Measurements from ENCODE around the gene GRID1. TPM values are rescaled to one million over a fixed set of nuclear protein-coding genes. Genes with fewer than 3 reads are reported as not detected.

Gene GRID1
- total RNA-seq, 1 experiment from 2014 or later, result 0.37 TPM

GRCh38 chr10:86130041-86130440, 236.6 kb downstream of the GRID1 start:
- POLR2A ChIA-PET, result no interaction called here
- Mint-ChIP-seq H3K36me3 (no peaks in the 10 kb centered on the region), H3K27ac (no peak overlapping the region), H3K4me1 (no peaks in the 10 kb centered on the region), H3K27me3 (ENCODE audit: low read depth) (no peaks in the 10 kb centered on the region), H3K4me3 (no peak overlapping the region), H3K9me3 (peaks cover 10% of the 10 kb centered on the region)
- no peak for DNase-seq (ENCODE audit: low spot score)
- TF ChIP-seq PRDM15 (CRISPR knock-in tag; IDR thresholded peaks at IDR 0.05) (no peak), ZBTB43 (CRISPR knock-in tag; IDR thresholded peaks at IDR 0.05) (no peak), ZNF396 (CRISPR knock-in tag; IDR thresholded peaks at IDR 0.05; ENCODE audit: borderline replicate concordance) (no peak), ZNF219 (CRISPR knock-in tag; IDR thresholded peaks at IDR 0.05; ENCODE audit: borderline replicate concordance) (no peak), GRHL2 (CRISPR knock-in tag; IDR thresholded peaks at IDR 0.05; ENCODE audit: insufficient replicate concordance, severe bottlenecking) (no peak), IRF2 (CRISPR knock-in tag; IDR thresholded peaks at IDR 0.05; ENCODE audit: borderline replicate concordance, low read depth) (no peak), SP1 (CRISPR knock-in tag; conservative IDR thresholded peaks at IDR 0.05) (no peak), AFF4 (CRISPR knock-in tag; IDR thresholded peaks at IDR 0.05; ENCODE audit: borderline replicate concordance) (no peak), PRRX2 (CRISPR knock-in tag; IDR thresholded peaks at IDR 0.05) (no peak), SOX15 (CRISPR knock-in tag; IDR thresholded peaks at IDR 0.05) (no peak), CBFB (CRISPR knock-in tag; IDR thresholded peaks at IDR 0.05; ENCODE audit: low read depth) (no peak), ATF1 (CRISPR knock-in tag; IDR thresholded peaks at IDR 0.05) (no peak), ERG (CRISPR knock-in tag; IDR thresholded peaks at IDR 0.05) (no peak), JAZF1 (CRISPR knock-in tag; IDR thresholded peaks at IDR 0.05) (no peak), ZNF281 (CRISPR knock-in tag; IDR thresholded peaks at IDR 0.05) (no peak)
- no peak for ATAC-seq
- CTCF ChIA-PET, result interaction anchor here (1.7 kb wide), 1 partner anchor 9 kb away, joined by 10 read pairs; no protein-coding TSS in a partner anchor

Measured in WTC11 (cell line).